Measurements from ENCODE around the gene SEPTIN5. TPM values are rescaled to one million over a fixed set of nuclear protein-coding genes. Genes with fewer than 3 reads are reported as not detected.

SEPTIN5 gene
- total and polyA plus RNA-seq, 7 donors: 1.2 to 26.0 (median 6.2) TPM

- WGBS, 2 donors: 81 to 82% methylated on average over 19 of the region's 19 CpGs
- TF ChIP-seq EP300 (IDR thresholded peaks at IDR 0.05): no peak
- no peak for TF ChIP-seq POLR2A (IDR thresholded peaks at IDR 0.05)
- TF ChIP-seq CTCF (IDR thresholded peaks at IDR 0.05): no peak
- no peak for TF ChIP-seq POLR2AphosphoS5 (IDR thresholded peaks at IDR 0.05)
- peaks cover 0 to 5% (median 2%) of the 10 kb centered on the region in 4 donors for H3K4me1 ChIP-seq
- H3K27me3 ChIP-seq: peaks cover 0 to 18% (median 0%) of the 10 kb centered on the region in 3 donors
- no peak overlapping the region for H3K27ac ChIP-seq
- peak; percentile 65 for DNase-seq
- H3K9me3 ChIP-seq: no peaks in the 10 kb centered on the region
- no peaks in the 10 kb centered on the region for H3K36me3 ChIP-seq
- H3K4me3 ChIP-seq: no peak overlapping the region
- intact Hi-C loops (cut with DNase I): no loop called here
These were observed 5.1 kb upstream of the SEPTIN5 start for GRCh38 chr22:19709063-19709769.

DNA sequence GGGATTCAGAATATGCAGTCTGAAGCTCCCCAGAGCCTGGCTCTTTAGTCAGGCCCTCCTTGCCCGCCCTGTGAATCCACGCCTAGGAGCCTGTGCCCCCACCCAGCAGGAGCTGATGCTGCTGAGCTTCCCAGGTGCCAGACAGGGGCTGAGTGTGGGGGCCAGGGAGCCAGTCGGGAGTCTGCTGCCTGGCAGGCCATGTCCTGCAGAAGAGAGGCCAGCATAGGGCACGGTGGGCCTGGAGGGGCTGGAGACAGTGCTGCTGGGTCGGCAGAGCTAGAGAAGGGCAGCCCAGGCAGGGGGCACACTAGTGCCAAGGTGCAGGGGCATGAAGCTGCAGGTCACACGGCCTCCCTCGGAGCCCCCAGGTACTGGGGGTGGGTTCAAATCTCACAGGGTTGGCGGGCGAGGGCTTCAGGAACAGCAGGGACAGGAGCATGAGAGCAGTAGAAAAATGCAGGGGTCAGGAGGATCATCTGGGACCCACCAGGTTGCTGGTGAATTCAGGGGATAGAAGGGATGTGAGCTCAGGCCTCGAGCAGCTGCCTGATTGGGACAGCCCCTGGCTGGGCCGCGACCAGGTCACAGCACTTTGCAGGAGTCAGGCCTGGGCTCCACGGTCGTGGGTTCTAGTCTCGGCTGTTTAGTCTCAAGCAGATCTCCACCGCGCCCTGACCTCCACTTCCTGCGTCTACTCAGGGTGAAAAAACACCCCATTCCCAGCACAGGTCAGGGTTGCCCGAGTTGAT is 4.1 kb upstream of the SEPTIN5 start:
- 85 to 87% methylated on average over 19 of the region's 19 CpGs for WGBS, 2 donors
- Histone ChIP-seq H3K4me1 (peaks cover 0 to 13% (median 10%) of the 10 kb centered on the region in 4 donors), H3K9me3 (no peaks in the 10 kb centered on the region), H3K27me3 (peaks cover 0 to 21% (median 3%) of the 10 kb centered on the region in 3 donors), H3K4me3 (no peak overlapping the region), H3K36me3 (no peaks in the 10 kb centered on the region), H3K27ac (no peak overlapping the region)
- DNase-seq: no peak
- TF ChIP-seq CTCF (IDR thresholded peaks at IDR 0.05) (no peak), POLR2AphosphoS5 (IDR thresholded peaks at IDR 0.05) (no peak), POLR2A (IDR thresholded peaks at IDR 0.05) (no peak), EP300 (IDR thresholded peaks at IDR 0.05) (no peak)
- intact Hi-C loops (cut with DNase I): no loop called here

- H3K36me3 ChIP-seq: no peaks in the 10 kb centered on the region
- TF ChIP-seq POLR2A (IDR thresholded peaks at IDR 0.05) (no peak), CTCF (IDR thresholded peaks at IDR 0.05) (no peak), EP300 (IDR thresholded peaks at IDR 0.05) (no peak), POLR2AphosphoS5 (IDR thresholded peaks at IDR 0.05) (no peak)
- peaks cover 0 to 15% (median 11%) of the 10 kb centered on the region in 4 donors for H3K4me1 ChIP-seq
- peaks cover 0 to 15% (median 6%) of the 10 kb centered on the region in 3 donors for H3K27me3 ChIP-seq
- no peaks in the 10 kb centered on the region for H3K9me3 ChIP-seq
- no peak for DNase-seq
- 88 to 90% methylated on average over 6 of the region's 6 CpGs for WGBS, 2 donors
- no peak overlapping the region for H3K4me3 ChIP-seq
- intact Hi-C loops (cut with DNase I): no loop called here
- H3K27ac ChIP-seq: no peak overlapping the region
These were observed 3.6 kb upstream of the SEPTIN5 start for GRCh38 chr22:19710769-19711106.

DNA sequence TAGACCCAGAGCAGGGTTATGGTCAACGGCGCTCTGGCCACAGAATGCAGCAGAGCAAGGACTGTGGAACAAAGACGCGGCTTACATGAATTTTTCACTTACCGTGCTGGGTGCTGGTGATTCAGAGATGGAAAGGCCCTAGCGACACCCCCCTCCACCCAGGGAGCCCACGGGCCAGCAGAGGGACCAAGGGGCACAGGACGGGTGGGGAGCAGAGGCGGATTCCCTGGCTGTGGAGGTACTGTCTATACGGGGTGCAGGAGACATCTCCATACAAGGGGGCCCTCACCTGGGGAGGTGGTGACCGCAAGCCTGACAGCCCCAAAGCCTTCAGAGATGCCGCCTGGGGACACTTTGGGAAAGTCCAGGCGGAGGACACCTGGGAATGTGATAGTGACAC is 1.1 kb upstream of the SEPTIN5 start:
- intact Hi-C loops (cut with DNase I): no loop called here
- TF ChIP-seq POLR2AphosphoS5 (IDR thresholded peaks at IDR 0.05): no peak
- TF ChIP-seq EP300 (IDR thresholded peaks at IDR 0.05): no peak
- no peak for TF ChIP-seq POLR2A (IDR thresholded peaks at IDR 0.05)
- no peak for TF ChIP-seq CTCF (IDR thresholded peaks at IDR 0.05)
- no peak for DNase-seq

More for the DNA sequence above, 1.1 kb upstream of the SEPTIN5 start:
- no peak overlapping the region for H3K4me3 ChIP-seq
- 85 to 90% methylated on average over 13 of the region's 13 CpGs for WGBS, 2 donors
- H3K9me3 ChIP-seq: no peaks in the 10 kb centered on the region
- peaks cover 0 to 25% (median 20%) of the 10 kb centered on the region in 4 donors for H3K4me1 ChIP-seq
- H3K27me3 ChIP-seq: peaks cover 0 to 12% (median 8%) of the 10 kb centered on the region in 3 donors
- no peaks in the 10 kb centered on the region for H3K36me3 ChIP-seq
- H3K27ac ChIP-seq: no peak overlapping the region

All from sigmoid colon (tissue), 7 donors.